H9 (cell line): ENCODE measurements around the gene ISYNA1. TPM values are rescaled to one million over a fixed set of nuclear protein-coding genes. Genes with fewer than 3 reads are reported as not detected.

Experiments used
- DNase-seq: peaks from one replicate; pipeline ENCODE4 v3.0.0-alpha.2; 2017
- H2AFZ ChIP-seq: one replicate; pipeline ENCODE4 v1.6.1; 2013; ENCODE audit warnings: mild to moderate bottlenecking, low read length, control low read depth, moderate library complexity
- H2AK5ac ChIP-seq: 2 replicates; pipeline ENCODE4 v1.6.1; 2013; ENCODE audit warnings: low read length, control low read depth, mixed read lengths; ENCODE audit not compliant: insufficient read length
- H2BK120ac ChIP-seq: one replicate; pipeline ENCODE4 v1.6.1; 2013; ENCODE audit warnings: low read depth, mild to moderate bottlenecking, low read length, control low read depth, inconsistent platforms; ENCODE audit not compliant: poor library complexity, severe bottlenecking
- H2BK12ac ChIP-seq: 2 replicates; pipeline ENCODE4 v1.6.1; 2013; ENCODE audit warnings: low read length, control low read depth, mixed read lengths, low read depth; ENCODE audit not compliant: insufficient read length
- H2BK15ac ChIP-seq: 2 replicates; pipeline ENCODE4 v1.6.1; 2013; ENCODE audit warnings: low read depth, low read length, control low read depth
- H2BK20ac ChIP-seq: one replicate; pipeline ENCODE4 v1.6.1; 2013; ENCODE audit warnings: low read depth, mild to moderate bottlenecking, low read length, control low read depth, inconsistent platforms; ENCODE audit not compliant: poor library complexity, severe bottlenecking
- H2BK5ac ChIP-seq: 2 replicates; pipeline ENCODE4 v1.6.1; 2013; ENCODE audit warnings: low read length, control low read depth, mixed read lengths; ENCODE audit not compliant: insufficient read length
- H3K14ac ChIP-seq: 2 replicates; pipeline ENCODE4 v1.6.1; 2013; ENCODE audit warnings: low read length, control low read depth; ENCODE audit not compliant: insufficient read depth
- H3K18ac ChIP-seq: 2 replicates; pipeline ENCODE4 v1.6.1; 2013; ENCODE audit warnings: low read depth, mild to moderate bottlenecking, mixed read lengths, low read length, control low read depth; ENCODE audit not compliant: insufficient read length
- H3K23ac ChIP-seq: 2 replicates; pipeline ENCODE4 v1.6.1; 2013; ENCODE audit warnings: low read length, control low read depth, mixed read lengths, low read depth; ENCODE audit not compliant: insufficient read length
- H3K23me2 ChIP-seq: 2 replicates; pipeline ENCODE4 v1.6.1; 2013; ENCODE audit warnings: low read depth, mild to moderate bottlenecking, mixed read lengths, low read length, control low read depth; ENCODE audit not compliant: insufficient read length, poor library complexity, severe bottlenecking
- H3K27ac ChIP-seq: 2 replicates; pipeline ENCODE4 v1.5.1; 2013; ENCODE audit warnings: low read length, control low read depth, mixed read lengths, low read depth; ENCODE audit not compliant: insufficient read length
- H3K27me3 ChIP-seq: 2 replicates; pipeline ENCODE4 v1.6.1; 2013; ENCODE audit warnings: low read length, control low read depth, inconsistent platforms; ENCODE audit not compliant: insufficient read depth
- H3K4ac ChIP-seq: 2 replicates; pipeline ENCODE4 v1.6.1; 2013; ENCODE audit warnings: low read depth, mild to moderate bottlenecking, control low read depth, inconsistent platforms, low read length, moderate library complexity
- H3K4me1 ChIP-seq: 2 replicates; pipeline ENCODE4 v1.6.1; 2013; ENCODE audit warnings: low read length, control low read depth, inconsistent platforms; ENCODE audit not compliant: insufficient read depth
- H3K4me2 ChIP-seq: 2 replicates; pipeline ENCODE4 v1.6.1; 2013; ENCODE audit warnings: low read length, control low read depth, mixed read lengths; ENCODE audit not compliant: insufficient read length, insufficient read depth
- H3K56ac ChIP-seq: 2 replicates; pipeline ENCODE4 v1.6.1; 2013; ENCODE audit warnings: low read depth, mild to moderate bottlenecking, mixed read lengths, low read length, control low read depth; ENCODE audit not compliant: insufficient read length
- H3K79me1 ChIP-seq: 2 replicates; pipeline ENCODE4 v1.6.1; 2013; ENCODE audit warnings: low read depth, mild to moderate bottlenecking, moderate library complexity, low read length, control low read depth, inconsistent platforms; ENCODE audit not compliant: insufficient read depth, poor library complexity, severe bottlenecking
- H3K79me2 ChIP-seq: 2 replicates; pipeline ENCODE4 v1.6.1; 2013; ENCODE audit warnings: low read length, control low read depth, inconsistent platforms; ENCODE audit not compliant: insufficient read depth
- H3K9ac ChIP-seq: 2 replicates; pipeline ENCODE4 v1.6.1; 2013; ENCODE audit warnings: low read length, control low read depth, mixed read lengths; ENCODE audit not compliant: insufficient read length; ENCODE audit errors: extremely low read depth
- H3K9me3 ChIP-seq: one replicate; pipeline ENCODE4 v1.6.1; 2013; ENCODE audit warnings: low read depth, low read length, inconsistent platforms; ENCODE audit not compliant: control insufficient read depth
- H3T11ph ChIP-seq: one replicate; pipeline ENCODE4 v1.6.1; 2013; ENCODE audit warnings: mild to moderate bottlenecking, low read length, control low read depth, inconsistent platforms
- H4K20me1 ChIP-seq: one replicate; pipeline ENCODE4 v1.6.1; 2013; ENCODE audit not compliant: control insufficient read depth, insufficient read length, insufficient read depth
- H4K5ac ChIP-seq: 2 replicates; pipeline ENCODE4 v1.6.1; 2013; ENCODE audit warnings: low read depth, mild to moderate bottlenecking, mixed read lengths, low read length, control low read depth; ENCODE audit not compliant: insufficient read length
- H4K8ac ChIP-seq: replicated peaks from 2 replicates; pipeline ENCODE4 v1.6.1; 2013; ENCODE audit warnings: low read length, control low read depth, mixed read lengths, low read depth; ENCODE audit not compliant: insufficient read length
- H4K91ac ChIP-seq: 2 replicates; pipeline ENCODE4 v1.6.1; 2013; ENCODE audit warnings: low read depth, mild to moderate bottlenecking, moderate library complexity, mixed read lengths, low read length, control low read depth; ENCODE audit not compliant: insufficient read length
- H3K27ac Mint-ChIP-seq, 3 experiments: 2 replicates in 2 of 3; 3 replicates in 1 of 3; pipeline ENCODE4 v1.8.0; 2020 to 2021; ENCODE audit warnings: mixed read lengths in 3 of 3, mild to moderate bottlenecking in 1 of 3, moderate library complexity in 1 of 3
- H3K27me3 Mint-ChIP-seq: 2 replicates; pipeline ENCODE4 v1.8.0; 2021; ENCODE audit warnings: low read depth, mild to moderate bottlenecking, moderate library complexity, mixed read lengths
- H3K36me3 Mint-ChIP-seq, 3 experiments: 2 replicates in 2 of 3; 3 replicates in 1 of 3; pipeline ENCODE4 v1.8.0; 2020 to 2021; ENCODE audit warnings: low read depth in 3 of 3, mixed read lengths in 3 of 3; ENCODE audit not compliant: insufficient read depth in 1 of 3
- H3K4me1 Mint-ChIP-seq, 2 experiments: 2 replicates each; pipeline ENCODE4 v1.8.0; 2020; ENCODE audit warnings: mixed read lengths in 2 of 2
- H3K4me3 Mint-ChIP-seq, 2 experiments: 2 replicates in 1 of 2; 3 replicates in 1 of 2; pipeline ENCODE4 v1.8.0; 2020 to 2021; ENCODE audit warnings: mild to moderate bottlenecking in 2 of 2, mixed read lengths in 2 of 2, moderate library complexity in 1 of 2
- H3K9me3 Mint-ChIP-seq, 2 experiments: 2 replicates in 1 of 2; 3 replicates in 1 of 2; pipeline ENCODE4 v1.8.0; 2020; ENCODE audit warnings: mild to moderate bottlenecking in 2 of 2, mixed read lengths in 2 of 2, moderate library complexity in 1 of 2
- WGBS: extraction: QIAGEN DNeasy Blood & Tissue Kit; methylation state at CpG from one replicate; pipeline ENCODE4 v1.1.7; 2013; ENCODE audit warnings: missing lambda C conversion rate, low lambda C conversion rate, mixed read lengths; ENCODE audit not compliant: insufficient read length; ENCODE audit errors: extremely low coverage; 5-methylcytosine and 5-hydroxymethylcytosine counted together
- total RNA-seq: library from RNA; stranded (reverse); gene quantifications from 2 replicates; pipeline ENCODE4 v1.2.1, GENCODE V29; 2021
- TF ChIP-seq, protein P1 (sequence below): fragments of 200-600 bp; sonication (generic); conservative IDR thresholded peaks from 3 replicates; pipeline ENCODE4 v1.8.0; 2021; ENCODE audit warnings: antibody characterized with exemption, mild to moderate bottlenecking

ISYNA1 gene
- total RNA-seq, 1 experiment from 2014 or later: 241 TPM

DNA sequence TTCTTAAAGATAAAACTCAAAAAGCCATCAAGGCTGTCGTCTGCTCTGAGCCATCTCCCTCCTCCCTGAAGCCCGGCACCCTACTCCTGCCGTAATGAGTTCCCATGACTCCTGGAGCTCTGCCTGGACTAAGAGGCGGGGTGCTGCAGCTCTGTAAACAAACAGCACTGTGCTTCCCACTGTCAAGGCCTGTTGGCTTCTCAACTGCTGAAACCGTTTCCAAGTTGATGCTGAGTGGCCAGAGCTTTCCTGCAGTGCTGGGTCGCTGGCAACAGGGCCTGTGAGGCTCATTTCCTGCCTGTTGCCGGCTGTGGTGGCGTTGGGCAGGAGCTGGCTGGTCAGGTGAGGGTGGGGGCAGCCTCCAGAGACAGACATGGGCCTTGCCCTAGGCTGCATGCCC, 26.7 kb upstream of the ISYNA1 start:
- no peaks in the 10 kb centered on the region for H3K23me2 ChIP-seq
- peaks cover 8 to 29% (median 28%) of the 10 kb centered on the region in 3 experiments; a peak in 6 of 7 replicates for H3K36me3 Mint-ChIP-seq
- no peak overlapping the region for H3K4ac ChIP-seq
- H3K18ac ChIP-seq: no peak overlapping the region
- H3K23ac ChIP-seq: no peak overlapping the region
- WGBS: no CpG with 5 or more reads among the region's 8 CpGs
- H3K79me2 ChIP-seq: no peaks in the 10 kb centered on the region
- H3K9me3 ChIP-seq: no peaks in the 10 kb centered on the region
- H3K79me1 ChIP-seq: no peaks in the 10 kb centered on the region
- H3K9ac ChIP-seq: no peak overlapping the region
- TF ChIP-seq, protein P1, sequence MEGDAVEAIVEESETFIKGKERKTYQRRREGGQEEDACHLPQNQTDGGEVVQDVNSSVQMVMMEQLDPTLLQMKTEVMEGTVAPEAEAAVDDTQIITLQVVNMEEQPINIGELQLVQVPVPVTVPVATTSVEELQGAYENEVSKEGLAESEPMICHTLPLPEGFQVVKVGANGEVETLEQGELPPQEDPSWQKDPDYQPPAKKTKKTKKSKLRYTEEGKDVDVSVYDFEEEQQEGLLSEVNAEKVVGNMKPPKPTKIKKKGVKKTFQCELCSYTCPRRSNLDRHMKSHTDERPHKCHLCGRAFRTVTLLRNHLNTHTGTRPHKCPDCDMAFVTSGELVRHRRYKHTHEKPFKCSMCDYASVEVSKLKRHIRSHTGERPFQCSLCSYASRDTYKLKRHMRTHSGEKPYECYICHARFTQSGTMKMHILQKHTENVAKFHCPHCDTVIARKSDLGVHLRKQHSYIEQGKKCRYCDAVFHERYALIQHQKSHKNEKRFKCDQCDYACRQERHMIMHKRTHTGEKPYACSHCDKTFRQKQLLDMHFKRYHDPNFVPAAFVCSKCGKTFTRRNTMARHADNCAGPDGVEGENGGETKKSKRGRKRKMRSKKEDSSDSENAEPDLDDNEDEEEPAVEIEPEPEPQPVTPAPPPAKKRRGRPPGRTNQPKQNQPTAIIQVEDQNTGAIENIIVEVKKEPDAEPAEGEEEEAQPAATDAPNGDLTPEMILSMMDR: no peak
- no peak overlapping the region for H3K27ac ChIP-seq
- DNase-seq: no peak
- no peak overlapping the region for H2AK5ac ChIP-seq
- H3K27me3 Mint-ChIP-seq: no peaks in the 10 kb centered on the region; the same call in 1 of the 2 replicates
- H3K4me2 ChIP-seq: no peak overlapping the region
- H3K27ac Mint-ChIP-seq: peak overlapping the region in 2 of 3 experiments; percentile 19 to 85; a peak in 3 of 7 replicates
- H3K4me1 ChIP-seq: no peaks in the 10 kb centered on the region
- no peak overlapping the region for H2AFZ ChIP-seq
- H3K4me3 Mint-ChIP-seq: no peak overlapping the region
- no peak overlapping the region for H2BK15ac ChIP-seq
- no peak overlapping the region for H2BK20ac ChIP-seq
- no peaks in the 10 kb centered on the region for H3K27me3 ChIP-seq
- H3T11ph ChIP-seq: no peak overlapping the region
- no peaks in the 10 kb centered on the region for H3K9me3 Mint-ChIP-seq
- no peak overlapping the region for H4K91ac ChIP-seq
- no peak overlapping the region for H3K56ac ChIP-seq
- no peaks in the 10 kb centered on the region for H4K20me1 ChIP-seq
- H3K14ac ChIP-seq: no peak overlapping the region
- no peak overlapping the region for H2BK12ac ChIP-seq
- H4K8ac ChIP-seq: no peak overlapping the region
- H2BK120ac ChIP-seq: no peak overlapping the region
- H3K4me1 Mint-ChIP-seq: peaks cover 0 to 3% of the 10 kb centered on the region in 2 experiments; a peak in 1 of 4 replicates
- no peak overlapping the region for H2BK5ac ChIP-seq
- no peak overlapping the region for H4K5ac ChIP-seq
